Measurements from ENCODE around the gene RCOR2.

Gene RCOR2

GRCh38 chr11:63914896-63915691 is 1.9 kb downstream of the RCOR2 start:
- no peak for ATAC-seq
- Mint-ChIP-seq H3K9me3 (no peaks in the 10 kb centered on the region), H3K4me1 (peaks cover 25% of the 10 kb centered on the region), H3K4me3 (peak overlapping the region; percentile 42), H3K36me3 (peaks cover 9% of the 10 kb centered on the region), H3K27me3 (peaks cover 19% of the 10 kb centered on the region), H3K27ac (no peak overlapping the region)

- peaks cover 19% of the 10 kb centered on the region for H3K27me3 Mint-ChIP-seq
- ATAC-seq: no peak
- H3K9me3 Mint-ChIP-seq: no peaks in the 10 kb centered on the region
- peaks cover 25% of the 10 kb centered on the region for H3K4me1 Mint-ChIP-seq
- no peak overlapping the region for H3K4me3 Mint-ChIP-seq
- H3K27ac Mint-ChIP-seq: no peak overlapping the region
- H3K36me3 Mint-ChIP-seq: peaks cover 12% of the 10 kb centered on the region
Measured at GRCh38 chr11:63913866-63914830, 2.8 kb downstream of the RCOR2 start.

- H3K4me1 Mint-ChIP-seq: peaks cover 13% of the 10 kb centered on the region
- ATAC-seq: no peak
- H3K4me3 Mint-ChIP-seq: no peak overlapping the region
- peaks cover 17% of the 10 kb centered on the region for H3K36me3 Mint-ChIP-seq
- H3K27ac Mint-ChIP-seq: no peak overlapping the region
- no peaks in the 10 kb centered on the region for H3K9me3 Mint-ChIP-seq
- H3K27me3 Mint-ChIP-seq: peaks cover 19% of the 10 kb centered on the region
Measured at GRCh38 chr11:63912678-63913077, 4.3 kb downstream of the RCOR2 start.

GRCh38 chr11:63911876-63912275 is 5.1 kb downstream of the RCOR2 start:
- Mint-ChIP-seq H3K36me3 (peaks cover 25% of the 10 kb centered on the region), H3K27me3 (peaks cover 19% of the 10 kb centered on the region)
- ATAC-seq: no peak

GRCh38 chr11:63911440-63911839 is 5.5 kb downstream of the RCOR2 start:
- Mint-ChIP-seq H3K27ac (no peak overlapping the region), H3K27me3 (peaks cover 19% of the 10 kb centered on the region), H3K4me3 (no peak overlapping the region), H3K4me1 (peaks cover 9% of the 10 kb centered on the region), H3K36me3 (peaks cover 28% of the 10 kb centered on the region), H3K9me3 (no peaks in the 10 kb centered on the region)
- no peak for ATAC-seq

More at GRCh38 chr11:63911876-63912275, 5.1 kb downstream of the RCOR2 start:
- no peak overlapping the region for H3K27ac Mint-ChIP-seq
- H3K4me1 Mint-ChIP-seq: peaks cover 10% of the 10 kb centered on the region
- no peak overlapping the region for H3K4me3 Mint-ChIP-seq
- H3K9me3 Mint-ChIP-seq: no peaks in the 10 kb centered on the region

- Mint-ChIP-seq H3K27me3 (peaks cover 19% of the 10 kb centered on the region), H3K27ac (no peak overlapping the region), H3K4me1 (peaks cover 7% of the 10 kb centered on the region), H3K36me3 (peaks cover 35% of the 10 kb centered on the region), H3K9me3 (no peaks in the 10 kb centered on the region), H3K4me3 (no peak overlapping the region)
- ATAC-seq: no peak
Measured at GRCh38 chr11:63910675-63911074, 6.3 kb downstream of the RCOR2 start.

GRCh38 chr11:63909591-63910506 is 7.1 kb downstream of the RCOR2 start:
- Mint-ChIP-seq H3K27me3 (peaks cover 13% of the 10 kb centered on the region), H3K36me3 (peaks cover 43% of the 10 kb centered on the region), H3K4me3 (no peak overlapping the region), H3K27ac (no peak overlapping the region), H3K4me1 (peaks cover 6% of the 10 kb centered on the region), H3K9me3 (no peaks in the 10 kb centered on the region)
- no peak for ATAC-seq

GRCh38 chr11:63908631-63909401 is 8.1 kb downstream of the RCOR2 start:
- Mint-ChIP-seq H3K27ac (no peak overlapping the region), H3K27me3 (peaks cover 3% of the 10 kb centered on the region), H3K4me1 (peaks cover 6% of the 10 kb centered on the region), H3K9me3 (no peaks in the 10 kb centered on the region), H3K36me3 (peaks cover 54% of the 10 kb centered on the region), H3K4me3 (no peak overlapping the region)
- no peak for ATAC-seq

GRCh38 chr11:63907808-63908530 is 9.0 kb downstream of the RCOR2 start:
- Mint-ChIP-seq H3K36me3 (peaks cover 62% of the 10 kb centered on the region), H3K27me3 (no peaks in the 10 kb centered on the region), H3K9me3 (no peaks in the 10 kb centered on the region), H3K4me1 (peaks cover 6% of the 10 kb centered on the region), H3K4me3 (no peak overlapping the region), H3K27ac (no peak overlapping the region)
- ATAC-seq: no peak

GRCh38 chr11:63907063-63907462 is 9.9 kb downstream of the RCOR2 start:
- no peak overlapping the region for H3K4me3 Mint-ChIP-seq
- ATAC-seq: no peak
- H3K36me3 Mint-ChIP-seq: peaks cover 71% of the 10 kb centered on the region
- H3K9me3 Mint-ChIP-seq: no peaks in the 10 kb centered on the region
- no peaks in the 10 kb centered on the region for H3K27me3 Mint-ChIP-seq
- H3K27ac Mint-ChIP-seq: no peak overlapping the region
- peaks cover 6% of the 10 kb centered on the region for H3K4me1 Mint-ChIP-seq

- no peak for ATAC-seq
- H3K27me3 Mint-ChIP-seq: no peaks in the 10 kb centered on the region
- H3K36me3 Mint-ChIP-seq: peaks cover 76% of the 10 kb centered on the region
- H3K4me1 Mint-ChIP-seq: peaks cover 6% of the 10 kb centered on the region
- no peak overlapping the region for H3K27ac Mint-ChIP-seq
- no peaks in the 10 kb centered on the region for H3K9me3 Mint-ChIP-seq
- no peak overlapping the region for H3K4me3 Mint-ChIP-seq
Measured at GRCh38 chr11:63906585-63906984, 10.4 kb downstream of the RCOR2 start.

GRCh38 chr11:63906087-63906486 is 10.9 kb downstream of the RCOR2 start:
- Mint-ChIP-seq H3K27ac (no peak overlapping the region), H3K27me3 (no peaks in the 10 kb centered on the region), H3K4me1 (peaks cover 6% of the 10 kb centered on the region), H3K9me3 (no peaks in the 10 kb centered on the region), H3K36me3 (peaks cover 81% of the 10 kb centered on the region), H3K4me3 (no peak overlapping the region)
- ATAC-seq: no peak

GRCh38 chr11:63905179-63905578 is 11.8 kb downstream of the RCOR2 start:
- Mint-ChIP-seq H3K4me3 (no peak overlapping the region), H3K4me1 (peaks cover 6% of the 10 kb centered on the region), H3K36me3 (peaks cover 81% of the 10 kb centered on the region), H3K27me3 (no peaks in the 10 kb centered on the region), H3K27ac (no peak overlapping the region), H3K9me3 (no peaks in the 10 kb centered on the region)
- no peak for ATAC-seq

GRCh38 chr11:63904743-63905142 is 12.2 kb downstream of the RCOR2 start:
- peaks cover 6% of the 10 kb centered on the region for H3K4me1 Mint-ChIP-seq
- H3K4me3 Mint-ChIP-seq: no peak overlapping the region
- no peaks in the 10 kb centered on the region for H3K27me3 Mint-ChIP-seq
- H3K36me3 Mint-ChIP-seq: peaks cover 82% of the 10 kb centered on the region
- ATAC-seq: no peak
- H3K9me3 Mint-ChIP-seq: no peaks in the 10 kb centered on the region
- no peak overlapping the region for H3K27ac Mint-ChIP-seq
